NB4 (cell line): ENCODE data around the gene BPHL.

Experiments used
- CTCF ChIP-seq: IDR thresholded peaks from one replicate; pipeline ENCODE4 v1.5.1; 2012; ENCODE audit warnings: low read depth, low read length
- POLR2A ChIP-seq: IDR thresholded peaks from 2 replicates; pipeline ENCODE4 v1.6.1; 2011; ENCODE audit warnings: mild to moderate bottlenecking; ENCODE audit not compliant: insufficient read length; ENCODE audit errors: extremely low read depth

DNA sequence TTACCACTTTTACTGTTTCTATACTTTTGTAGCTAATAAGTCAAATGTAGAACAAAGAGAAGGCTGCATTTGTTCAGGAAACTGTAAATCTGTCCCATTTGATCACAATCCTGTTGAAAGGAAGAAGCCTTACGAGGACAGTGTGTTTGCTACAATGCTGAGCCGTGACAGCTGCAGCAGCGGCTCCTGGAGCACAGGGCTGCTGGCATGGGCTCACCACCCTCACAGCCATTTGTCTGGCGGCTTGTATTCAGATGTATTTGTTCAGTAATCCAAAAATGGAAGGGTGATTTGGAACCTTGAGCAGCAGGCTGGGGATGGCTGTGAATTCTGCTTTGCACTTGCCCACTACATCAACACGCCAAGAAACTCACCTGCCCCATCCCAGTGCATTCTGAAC is 33.2 kb downstream of the BPHL start:
- TF ChIP-seq CTCF = no peak
- TF ChIP-seq POLR2A = no peak
